Trophoblast cell (in vitro differentiated cells and primary cell): Measurements from ENCODE around the gene PCDH18.

Experiments
- DNase-seq, 2 donors: peaks; one replicate each; pipeline ENCODE4 v3.0.0-alpha.2; 2016
- H2AFZ ChIP-seq: 2 replicates; pipeline ENCODE4 v1.6.1; 2013; ENCODE audit warnings: low read length, moderate library complexity, mild to moderate bottlenecking; ENCODE audit not compliant: insufficient read depth, poor library complexity
- H2AK5ac ChIP-seq: 2 replicates; pipeline ENCODE4 v1.6.1; 2013; ENCODE audit warnings: mild to moderate bottlenecking, low read length
- H2BK120ac ChIP-seq: 2 replicates; pipeline ENCODE4 v1.6.1; 2013; ENCODE audit warnings: low read length, mild to moderate bottlenecking, moderate library complexity; ENCODE audit not compliant: insufficient read depth, poor library complexity
- H2BK12ac ChIP-seq: 2 replicates; pipeline ENCODE4 v1.6.1; 2013; ENCODE audit warnings: mild to moderate bottlenecking, low read length, moderate library complexity
- H2BK5ac ChIP-seq: 2 replicates; pipeline ENCODE4 v1.6.1; 2013; ENCODE audit warnings: low read length, low read depth, moderate library complexity, mild to moderate bottlenecking; ENCODE audit not compliant: poor library complexity
- H3K14ac ChIP-seq: 2 replicates; pipeline ENCODE4 v1.6.1; 2013; ENCODE audit warnings: mild to moderate bottlenecking, low read length
- H3K18ac ChIP-seq: 2 replicates; pipeline ENCODE4 v1.6.1; 2013; ENCODE audit warnings: mild to moderate bottlenecking, low read length
- H3K23ac ChIP-seq: 2 replicates; pipeline ENCODE4 v1.6.1; 2013; ENCODE audit warnings: low read length
- H3K27ac ChIP-seq: 2 replicates; pipeline ENCODE4 v1.5.1; 2013; ENCODE audit warnings: low read depth, mild to moderate bottlenecking, inconsistent platforms, low read length, moderate library complexity
- H3K27me3 ChIP-seq: 2 replicates; pipeline ENCODE4 v1.6.1; 2013; ENCODE audit warnings: inconsistent platforms, mild to moderate bottlenecking, low read length, moderate library complexity; ENCODE audit not compliant: insufficient read depth
- H3K36me3 ChIP-seq, 2 experiments: 1 replicate in 1 of 2; 2 replicates in 1 of 2; pipeline ENCODE4 v1.6.1; 2013; ENCODE audit warnings: low read length in 2 of 2, mild to moderate bottlenecking in 2 of 2, moderate library complexity in 1 of 2; ENCODE audit not compliant: insufficient read depth in 2 of 2, control insufficient read depth in 1 of 2
- H3K4ac ChIP-seq: 2 replicates; pipeline ENCODE4 v1.6.1; 2013; ENCODE audit warnings: low read depth, mild to moderate bottlenecking, low read length, moderate library complexity
- H3K4me1 ChIP-seq, 2 experiments: 1 replicate in 1 of 2; 2 replicates in 1 of 2; pipeline ENCODE4 v1.6.1; 2013; ENCODE audit warnings: low read length in 2 of 2, mild to moderate bottlenecking in 2 of 2, moderate library complexity in 1 of 2; ENCODE audit not compliant: insufficient read depth in 2 of 2, control insufficient read depth in 1 of 2
- H3K4me2 ChIP-seq: 2 replicates; pipeline ENCODE4 v1.6.1; 2013; ENCODE audit warnings: inconsistent platforms, mild to moderate bottlenecking, low read length, moderate library complexity
- H3K4me3 ChIP-seq: 2 replicates; pipeline ENCODE4 v1.5.1; 2013; ENCODE audit warnings: mild to moderate bottlenecking, low read depth, low read length, inconsistent platforms
- H3K79me1 ChIP-seq: one replicate; pipeline ENCODE4 v1.6.1; 2013; ENCODE audit warnings: low read length
- H3K79me2 ChIP-seq: 2 replicates; pipeline ENCODE4 v1.6.1; 2013; ENCODE audit warnings: low read length, mild to moderate bottlenecking; ENCODE audit not compliant: control insufficient read depth, insufficient read depth, poor library complexity
- H3K9ac ChIP-seq: 2 replicates; pipeline ENCODE4 v1.6.1; 2013; ENCODE audit warnings: mild to moderate bottlenecking, low read length
- H3K9me3 ChIP-seq: 2 replicates; pipeline ENCODE4 v1.6.1; 2013; ENCODE audit warnings: low read depth, mild to moderate bottlenecking, control low read depth, inconsistent platforms, low read length; ENCODE audit not compliant: insufficient read depth
- H4K12ac ChIP-seq: 2 replicates; pipeline ENCODE4 v1.6.1; 2013; ENCODE audit warnings: low read depth, mild to moderate bottlenecking, low read length, moderate library complexity
- H4K8ac ChIP-seq: 2 replicates; pipeline ENCODE4 v1.6.1; 2013; ENCODE audit warnings: low read depth, mild to moderate bottlenecking, low read length, moderate library complexity
- H4K91ac ChIP-seq: one replicate; pipeline ENCODE4 v1.6.1; 2013; ENCODE audit warnings: low read depth, mild to moderate bottlenecking, low read length, moderate library complexity
- WGBS: extraction: QIAGEN DNeasy Blood & Tissue Kit; methylation state at CpG from one replicate; pipeline ENCODE4 v1.1.7; 2013; ENCODE audit warnings: missing lambda C conversion rate; ENCODE audit not compliant: insufficient read length, insufficient coverage; ENCODE audit errors: extremely low coverage; 5-methylcytosine and 5-hydroxymethylcytosine counted together

The PCDH18 gene

GRCh38 chr4:137534516-137534915 is 2.2 kb upstream of the PCDH18 start:
- H3K18ac ChIP-seq: no peak overlapping the region
- no peak overlapping the region for H3K23ac ChIP-seq
- no peak overlapping the region for H3K14ac ChIP-seq
- H3K4me2 ChIP-seq: no peak overlapping the region
- H4K91ac ChIP-seq: no peak overlapping the region
- H3K9me3 ChIP-seq: no peaks in the 10 kb centered on the region
- H3K4me3 ChIP-seq: no peak overlapping the region
- no peaks in the 10 kb centered on the region for H3K27me3 ChIP-seq
- no peak overlapping the region for H3K9ac ChIP-seq
- H2BK120ac ChIP-seq: no peak overlapping the region
- no peak overlapping the region for H4K8ac ChIP-seq
- no peak overlapping the region for H3K27ac ChIP-seq
- no peak overlapping the region for H4K12ac ChIP-seq
- H3K4ac ChIP-seq: no peak overlapping the region
- WGBS: no CpG with 5 or more reads among the region's 1 CpG
- H2BK5ac ChIP-seq: no peak overlapping the region
- peaks cover 2 to 8% of the 10 kb centered on the region in 2 experiments for H3K36me3 ChIP-seq
- H3K79me2 ChIP-seq: peaks cover 7% of the 10 kb centered on the region
- H2BK12ac ChIP-seq: no peak overlapping the region
- peaks cover 7 to 12% of the 10 kb centered on the region in 2 experiments for H3K4me1 ChIP-seq
- peaks cover 10% of the 10 kb centered on the region for H3K79me1 ChIP-seq
- DNase-seq: no peak
- no peak overlapping the region for H2AFZ ChIP-seq
- H2AK5ac ChIP-seq: no peak overlapping the region

- no peaks in the 10 kb centered on the region for H3K9me3 ChIP-seq
- no peak overlapping the region for H4K91ac ChIP-seq
- no peak overlapping the region for H4K12ac ChIP-seq
- no peaks in the 10 kb centered on the region for H3K27me3 ChIP-seq
- no peak overlapping the region for H2AFZ ChIP-seq
- no peak overlapping the region for H2BK120ac ChIP-seq
- no peak overlapping the region for H3K4me2 ChIP-seq
- no CpG with 5 or more reads among the region's 2 CpGs for WGBS
- H3K9ac ChIP-seq: no peak overlapping the region
- H2BK5ac ChIP-seq: no peak overlapping the region
- no peak for DNase-seq
- H2BK12ac ChIP-seq: no peak overlapping the region
- H3K79me1 ChIP-seq: peaks cover 10% of the 10 kb centered on the region
- H3K4me1 ChIP-seq: peaks cover 8 to 14% of the 10 kb centered on the region in 2 experiments
- no peak overlapping the region for H3K4ac ChIP-seq
- H2AK5ac ChIP-seq: no peak overlapping the region
- H3K18ac ChIP-seq: no peak overlapping the region
- no peak overlapping the region for H4K8ac ChIP-seq
- peaks cover 8% of the 10 kb centered on the region for H3K79me2 ChIP-seq
- H3K36me3 ChIP-seq: peaks cover 3 to 10% of the 10 kb centered on the region in 2 experiments
- H3K23ac ChIP-seq: no peak overlapping the region
- no peak overlapping the region for H3K14ac ChIP-seq
- no peak overlapping the region for H3K4me3 ChIP-seq
- no peak overlapping the region for H3K27ac ChIP-seq
Observed at GRCh38 chr4:137533855-137534254, 1.6 kb upstream of the PCDH18 start.

GRCh38 chr4:137532869-137533236 is 559 bp upstream of the PCDH18 start:
- H3K4ac ChIP-seq: no peak overlapping the region
- H2AK5ac ChIP-seq: no peak overlapping the region
- H2BK5ac ChIP-seq: no peak overlapping the region
- H4K91ac ChIP-seq: no peak overlapping the region
- no peak overlapping the region for H4K12ac ChIP-seq
- no peak overlapping the region for H2BK120ac ChIP-seq
- no peak overlapping the region for H3K18ac ChIP-seq
- peaks cover 10% of the 10 kb centered on the region for H3K79me1 ChIP-seq
- peak overlapping the region; percentile 75 for H3K27ac ChIP-seq
- peak overlapping the region; percentile 67 for H3K4me2 ChIP-seq
- H3K27me3 ChIP-seq: no peaks in the 10 kb centered on the region
- H3K23ac ChIP-seq: no peak overlapping the region
- no peak overlapping the region for H4K8ac ChIP-seq
- peaks cover 8 to 14% of the 10 kb centered on the region in 2 experiments for H3K4me1 ChIP-seq
- H3K9ac ChIP-seq: no peak overlapping the region
- no peak overlapping the region for H3K14ac ChIP-seq
- DNase-seq: no peak
- H2BK12ac ChIP-seq: no peak overlapping the region
- no peak overlapping the region for H3K4me3 ChIP-seq
- peaks cover 3 to 10% of the 10 kb centered on the region in 2 experiments for H3K36me3 ChIP-seq
- peaks cover 8% of the 10 kb centered on the region for H3K79me2 ChIP-seq
- no peaks in the 10 kb centered on the region for H3K9me3 ChIP-seq
- no peak overlapping the region for H2AFZ ChIP-seq
- no CpG with 5 or more reads among the region's 3 CpGs for WGBS

- Histone ChIP-seq H3K4me1 (peaks cover 5 to 11% of the 10 kb centered on the region in 2 experiments), H3K4me3 (peak overlapping the region; percentile 79), H2AK5ac (no peak overlapping the region), H4K12ac (no peak overlapping the region), H4K91ac (no peak overlapping the region), H3K18ac (no peak overlapping the region), H3K79me1 (peaks cover 10% of the 10 kb centered on the region), H3K4me2 (peak overlapping the region; percentile 67), H2AFZ (no peak overlapping the region), H3K27ac (peak overlapping the region; percentile 75), H3K9me3 (no peaks in the 10 kb centered on the region), H3K4ac (peak overlapping the region; percentile 94), H3K79me2 (peaks cover 8% of the 10 kb centered on the region), H2BK12ac (no peak overlapping the region), H4K8ac (no peak overlapping the region), H3K36me3 (peaks cover 3 to 10% of the 10 kb centered on the region in 2 experiments), H3K27me3 (no peaks in the 10 kb centered on the region), H3K23ac (no peak overlapping the region), H3K14ac (peak overlapping the region; percentile 32), H2BK120ac (no peak overlapping the region), H3K9ac (peak overlapping the region; percentile 91), H2BK5ac (peak overlapping the region; percentile 32)
- WGBS: no CpG with 5 or more reads among the region's 13 CpGs
- no peak for DNase-seq
Observed at GRCh38 chr4:137531168-137531985, 917 bp downstream of the PCDH18 start.
